HG02840 (cell line): ENCODE results near the gene RAB27B.
"Not testable (repeated sequence)": the region's sequence is repeated elsewhere in the genome, so short reads cannot be mapped to it uniquely, and the experiment has no call there.

Experiments used
- ATAC-seq: cut with Tn5 transposase; IDR thresholded peaks from one replicate; pipeline ENCODE4 v1.9.1; 2021; ENCODE audit warnings: mild to moderate bottlenecking, moderate library complexity, moderate number of reproducible peaks; ENCODE audit not compliant: unreplicated experiment, low FRiP score

Gene RAB27B

GRCh38 chr18:54828281-54828881, at the start of gene RAB27B:
RAB27B (plus strand) TSS chr18:54828477; CDS start chr18:54877586, 49,109 bp downstream.
- no peak for ATAC-seq

- no peak for ATAC-seq
Observed at GRCh38 chr18:54780285-54780861, 47.9 kb upstream of the RAB27B start.

GRCh38 chr18:54780970-54781369, 47.3 kb upstream of the RAB27B start:
- no peak for ATAC-seq

GRCh38 chr18:54783139-54783538, 45.1 kb upstream of the RAB27B start:
- no peak for ATAC-seq

GRCh38 chr18:54786206-54786605, 42.1 kb upstream of the RAB27B start:
- no peak for ATAC-seq

GRCh38 chr18:54787121-54787520, 41.2 kb upstream of the RAB27B start:
- no peak for ATAC-seq

GRCh38 chr18:54787616-54788015, 40.7 kb upstream of the RAB27B start:
- no peak for ATAC-seq

- no peak for ATAC-seq
Observed at GRCh38 chr18:54790109-54790508, 38.2 kb upstream of the RAB27B start.

- no peak for ATAC-seq
Observed at GRCh38 chr18:54791657-54792056, 36.6 kb upstream of the RAB27B start.

- ATAC-seq, result no peak
Observed at GRCh38 chr18:54792079-54792478, 36.2 kb upstream of the RAB27B start.

- ATAC-seq, result no peak
Observed at GRCh38 chr18:54794823-54795222, 33.5 kb upstream of the RAB27B start.

- ATAC-seq, result no peak
Observed at GRCh38 chr18:54798186-54798585, 30.1 kb upstream of the RAB27B start.

- ATAC-seq, result no peak
Observed at GRCh38 chr18:54801374-54801773, 26.9 kb upstream of the RAB27B start.

- no peak for ATAC-seq
Observed at GRCh38 chr18:54802178-54802577, 26.1 kb upstream of the RAB27B start.

GRCh38 chr18:54802686-54803395, 25.4 kb upstream of the RAB27B start:
- ATAC-seq, result no peak

- no peak for ATAC-seq
Observed at GRCh38 chr18:54805571-54806334, 22.5 kb upstream of the RAB27B start.

GRCh38 chr18:54806526-54806925, 21.8 kb upstream of the RAB27B start:
- no peak for ATAC-seq

GRCh38 chr18:54807303-54807702, 21.0 kb upstream of the RAB27B start:
- no peak for ATAC-seq

- ATAC-seq, result not testable (repeated sequence)
Observed at GRCh38 chr18:54810662-54811061, 17.6 kb upstream of the RAB27B start.

GRCh38 chr18:54812885-54813284, 15.4 kb upstream of the RAB27B start:
- ATAC-seq, result no peak

GRCh38 chr18:54813305-54813704, 15.0 kb upstream of the RAB27B start:
- ATAC-seq, result no peak
